ENCODE measurements around the gene ESF1. TPM values are rescaled to one million over a fixed set of nuclear protein-coding genes. Genes with fewer than 3 reads are reported as not detected.

Gene ESF1
- total and polyA plus RNA-seq, 4 donors = 3.5 to 7.3 (median 5.7) TPM

- H3K9ac ChIP-seq (ENCODE audit: low read depth in 1 of 2, low read length in 2 of 2) = no peak overlapping the region
- no peak for TF ChIP-seq GABPA (IDR thresholded peaks at IDR 0.05 in 1 of 2, conservative IDR thresholded peaks at IDR 0.05 in 1 of 2)
- no peak for TF ChIP-seq FOXA1 (IDR thresholded peaks at IDR 0.05)
- no peak for TF ChIP-seq MAX (IDR thresholded peaks at IDR 0.05)
- TF ChIP-seq RXRA (IDR thresholded peaks at IDR 0.05) = no peak
- no peaks in the 10 kb centered on the region for H3K9me3 ChIP-seq (ENCODE audit: control insufficient read depth in 4 of 4, low read length in 3 of 4)
- no peak for DNase-seq (ENCODE audit: low spot score)
- 99% methylated on average over 3 of the region's 3 CpGs for WGBS
- no peaks in the 10 kb centered on the region for H3K27me3 ChIP-seq (ENCODE audit: control insufficient read depth in 4 of 4, insufficient read depth in 4 of 4, low read length in 3 of 4)
- H3K27ac ChIP-seq (ENCODE audit: low read depth in 1 of 2, low read length in 2 of 2) = no peak overlapping the region
- H3K4me3 ChIP-seq (ENCODE audit: low read depth in 1 of 3, low read length in 3 of 3) = no peak overlapping the region
- H3K36me3 ChIP-seq (ENCODE audit: control insufficient read depth in 4 of 4, insufficient read depth in 3 of 4, low read depth in 1 of 4, low read length in 3 of 4) = peaks cover 4 to 55% (median 32%) of the 10 kb centered on the region in 4 donors
- H3K4me1 ChIP-seq (ENCODE audit: control insufficient read depth in 4 of 4, insufficient read depth in 4 of 4, low read length in 3 of 4) = peaks cover 0 to 16% (median 15%) of the 10 kb centered on the region in 4 donors
Measured at GRCh38 chr20:13809855-13810254, 25.1 kb upstream of the ESF1 start.

GRCh38 chr20:13809373-13809772, 24.7 kb upstream of the ESF1 start:
- H3K9ac ChIP-seq (ENCODE audit: low read depth in 1 of 2, low read length in 2 of 2) = no peak overlapping the region
- TF ChIP-seq YY1 (IDR thresholded peaks at IDR 0.05) (no peak), MAX (IDR thresholded peaks at IDR 0.05) (no peak), CTCF (IDR thresholded peaks at IDR 0.05; ENCODE audit: low read depth, low read length, missing input control) (no peak), EGR1 (IDR thresholded peaks at IDR 0.05; ENCODE audit: low read depth in 2 of 2) (no peak), HNF4G (IDR thresholded peaks at IDR 0.05) (no peak), SP1 (IDR thresholded peaks at IDR 0.05) (no peak), RXRA (IDR thresholded peaks at IDR 0.05) (no peak), GABPA (IDR thresholded peaks at IDR 0.05 in 1 of 2, conservative IDR thresholded peaks at IDR 0.05 in 1 of 2) (no peak), JUND (IDR thresholded peaks at IDR 0.05) (no peak), REST (IDR thresholded peaks at IDR 0.05) (no peak), NR2F2 (IDR thresholded peaks at IDR 0.05) (no peak), HNF4A (conservative IDR thresholded peaks at IDR 0.05) (no peak), RAD21 (IDR thresholded peaks at IDR 0.05) (no peak), TAF1 (conservative IDR thresholded peaks at IDR 0.05) (no peak), ATF3 (IDR thresholded peaks at IDR 0.05) (no peak), FOXA2 (IDR thresholded peaks at IDR 0.05) (no peak), ZBTB33 (IDR thresholded peaks at IDR 0.05) (no peak), FOXA1 (IDR thresholded peaks at IDR 0.05) (no peak)
- WGBS = 97% methylated on average over 2 of the region's 2 CpGs
- H3K27me3 ChIP-seq (ENCODE audit: control insufficient read depth in 4 of 4, insufficient read depth in 4 of 4, low read length in 3 of 4) = no peaks in the 10 kb centered on the region
- peaks cover 0 to 12% (median 11%) of the 10 kb centered on the region in 4 donors for H3K4me1 ChIP-seq (ENCODE audit: control insufficient read depth in 4 of 4, insufficient read depth in 4 of 4, low read length in 3 of 4)
- H3K36me3 ChIP-seq (ENCODE audit: control insufficient read depth in 4 of 4, insufficient read depth in 3 of 4, low read depth in 1 of 4, low read length in 3 of 4) = peaks cover 4 to 59% (median 34%) of the 10 kb centered on the region in 4 donors
- H3K9me3 ChIP-seq (ENCODE audit: control insufficient read depth in 4 of 4, low read length in 3 of 4) = no peaks in the 10 kb centered on the region
- H3K27ac ChIP-seq (ENCODE audit: low read depth in 1 of 2, low read length in 2 of 2) = no peak overlapping the region
- DNase-seq (ENCODE audit: low spot score) = no peak
- H3K4me3 ChIP-seq (ENCODE audit: low read depth in 1 of 3, low read length in 3 of 3) = no peak overlapping the region

Data from liver (tissue), 9 donors.